GM18526 (cell line): ENCODE data around the gene DBN1.
A peak's percentile ranks its signal among the peaks of the same experiment; 100 is the strongest.

ENCODE experiments used
- POLR2A ChIP-seq: IDR thresholded peaks from 3 replicates; pipeline ENCODE4 v1.6.1; 2011; ENCODE audit not compliant: insufficient read length; ENCODE audit errors: extremely low read depth

DBN1 gene

GRCh38 chr5:177509381-177509951 is 36.0 kb upstream of the DBN1 start, which contains the start of gene DOK3:
TSS of gene DOK3 (minus strand) at chr5:177509826. CDS start at chr5:177509540, 286 bp downstream.
- peak; percentile 52 for TF ChIP-seq POLR2A

- peak; percentile 71 for TF ChIP-seq POLR2A
Measured at GRCh38 chr5:177508837-177509236, 35.4 kb upstream of the DBN1 start.

- TF ChIP-seq POLR2A, result peak; percentile 21
Measured at GRCh38 chr5:177508221-177508611, 34.8 kb upstream of the DBN1 start.

GRCh38 chr5:177507596-177508220 is 34.3 kb upstream of the DBN1 start:
- TF ChIP-seq POLR2A, result no peak

- TF ChIP-seq POLR2A, result no peak
Measured at GRCh38 chr5:177507165-177507564, 33.7 kb upstream of the DBN1 start.

GRCh38 chr5:177505075-177505474 is 31.6 kb upstream of the DBN1 start:
- TF ChIP-seq POLR2A, result no peak

GRCh38 chr5:177504086-177505056 is 30.9 kb upstream of the DBN1 start:
- TF ChIP-seq POLR2A, result no peak

GRCh38 chr5:177503351-177504085 is 30.1 kb upstream of the DBN1 start:
- no peak for TF ChIP-seq POLR2A

GRCh38 chr5:177502886-177503285 is 29.5 kb upstream of the DBN1 start:
- TF ChIP-seq POLR2A, result no peak

GRCh38 chr5:177501874-177502678 is 28.6 kb upstream of the DBN1 start:
- TF ChIP-seq POLR2A, result peak; percentile 26

GRCh38 chr5:177500685-177501522 is 27.5 kb upstream of the DBN1 start:
- TF ChIP-seq POLR2A, result no peak

GRCh38 chr5:177499842-177500241 is 26.4 kb upstream of the DBN1 start:
- no peak for TF ChIP-seq POLR2A

GRCh38 chr5:177498013-177498787 is 24.8 kb upstream of the DBN1 start:
- no peak for TF ChIP-seq POLR2A
